Fibroblast of pulmonary artery (primary cell): Measurements from ENCODE around the gene CTXN3.

Experiments used
- DNase-seq: peaks from one replicate; pipeline ENCODE4 v3.0.0-alpha.2; 2010; ENCODE audit warnings: low read depth
- H3K4me3 ChIP-seq: replicated peaks from 2 replicates; pipeline ENCODE4 v1.5.1; 2011; ENCODE audit warnings: low read depth, mild to moderate bottlenecking, control low read depth, low read length, moderate library complexity
- TF ChIP-seq, protein P1 (sequence below): IDR thresholded peaks from 2 replicates; pipeline ENCODE4 v1.5.1; 2011; ENCODE audit warnings: mild to moderate bottlenecking, control low read depth, low read length, inconsistent platforms; ENCODE audit errors: missing control alignments

Gene CTXN3

DNA sequence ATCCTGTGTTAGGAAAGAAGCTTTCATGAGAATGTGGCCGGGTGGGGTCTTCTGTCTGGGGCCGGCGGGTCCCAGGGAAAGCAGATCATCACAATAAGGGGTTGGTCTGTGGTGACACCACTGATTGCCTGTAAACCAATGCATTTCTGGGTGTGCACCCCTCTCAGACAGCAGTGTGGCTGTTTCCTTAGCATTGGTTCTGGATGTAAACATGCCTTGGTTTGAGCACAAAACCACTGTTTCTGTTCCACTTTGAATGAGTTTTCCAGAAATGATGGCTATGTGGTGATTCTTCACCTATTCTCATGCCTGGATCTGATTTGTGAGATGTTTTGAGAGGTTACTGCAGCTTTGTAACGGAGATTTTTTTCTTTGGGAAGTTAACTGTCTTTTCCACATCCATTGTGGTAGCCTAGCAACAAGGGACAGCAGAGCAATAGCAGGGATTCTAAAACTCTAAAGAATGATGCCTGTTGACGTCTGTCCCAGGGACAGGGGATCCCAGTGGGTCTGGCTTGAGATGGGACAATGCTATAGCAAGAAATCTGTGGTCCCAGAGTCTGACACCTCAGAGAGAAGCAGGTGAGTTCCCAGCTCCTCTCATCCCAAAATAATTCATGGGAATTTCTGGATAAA, 54.2 kb downstream of the CTXN3 start, which contains the start of gene CCDC192:
Gene CCDC192, plus strand, starts transcription at position 466 of the 636 bp plus-strand sequence. Its CDS starts 55 bp downstream, at position 521.
- no peak within 1 kb of the TSS for H3K4me3 ChIP-seq
- DNase-seq = no peak
- TF ChIP-seq, protein P1, sequence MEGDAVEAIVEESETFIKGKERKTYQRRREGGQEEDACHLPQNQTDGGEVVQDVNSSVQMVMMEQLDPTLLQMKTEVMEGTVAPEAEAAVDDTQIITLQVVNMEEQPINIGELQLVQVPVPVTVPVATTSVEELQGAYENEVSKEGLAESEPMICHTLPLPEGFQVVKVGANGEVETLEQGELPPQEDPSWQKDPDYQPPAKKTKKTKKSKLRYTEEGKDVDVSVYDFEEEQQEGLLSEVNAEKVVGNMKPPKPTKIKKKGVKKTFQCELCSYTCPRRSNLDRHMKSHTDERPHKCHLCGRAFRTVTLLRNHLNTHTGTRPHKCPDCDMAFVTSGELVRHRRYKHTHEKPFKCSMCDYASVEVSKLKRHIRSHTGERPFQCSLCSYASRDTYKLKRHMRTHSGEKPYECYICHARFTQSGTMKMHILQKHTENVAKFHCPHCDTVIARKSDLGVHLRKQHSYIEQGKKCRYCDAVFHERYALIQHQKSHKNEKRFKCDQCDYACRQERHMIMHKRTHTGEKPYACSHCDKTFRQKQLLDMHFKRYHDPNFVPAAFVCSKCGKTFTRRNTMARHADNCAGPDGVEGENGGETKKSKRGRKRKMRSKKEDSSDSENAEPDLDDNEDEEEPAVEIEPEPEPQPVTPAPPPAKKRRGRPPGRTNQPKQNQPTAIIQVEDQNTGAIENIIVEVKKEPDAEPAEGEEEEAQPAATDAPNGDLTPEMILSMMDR = no peak

DNA sequence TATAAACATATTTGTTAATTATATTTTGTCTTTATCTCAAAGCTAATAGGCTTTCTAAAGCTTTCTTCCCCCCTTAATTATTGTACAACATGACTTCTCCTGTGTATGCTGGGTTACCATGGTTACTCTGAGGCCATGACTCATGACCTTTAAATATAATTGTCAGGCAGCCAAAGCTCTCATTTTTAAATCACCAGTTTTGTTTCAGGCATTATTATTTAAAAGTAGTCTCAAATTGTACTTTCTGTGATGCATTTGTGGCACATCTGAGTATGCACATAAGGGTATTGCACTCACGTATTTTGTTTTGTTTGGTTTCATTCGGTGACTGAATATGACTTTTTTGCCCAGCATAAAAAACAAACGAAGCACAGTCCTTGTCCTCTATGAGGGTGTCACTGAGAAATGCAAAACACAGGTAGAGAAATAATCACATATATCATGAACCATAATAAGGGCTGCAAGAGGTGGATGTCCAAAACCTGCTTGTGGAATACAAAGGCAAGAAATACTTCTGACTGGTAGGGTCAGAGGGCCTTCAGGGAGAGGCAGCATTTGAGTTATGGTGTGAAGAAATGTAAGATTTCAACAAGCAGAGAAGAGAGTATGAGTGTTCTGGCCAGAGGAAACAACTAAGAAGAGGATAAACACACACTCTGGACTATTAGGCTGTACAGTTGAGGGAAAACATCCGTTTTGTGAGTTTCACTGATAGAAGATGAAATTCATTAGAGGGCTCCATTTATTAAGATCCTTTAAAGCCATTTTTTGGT, 56.4 kb downstream of the CTXN3 start:
- peak; percentile 90 for DNase-seq

DNA sequence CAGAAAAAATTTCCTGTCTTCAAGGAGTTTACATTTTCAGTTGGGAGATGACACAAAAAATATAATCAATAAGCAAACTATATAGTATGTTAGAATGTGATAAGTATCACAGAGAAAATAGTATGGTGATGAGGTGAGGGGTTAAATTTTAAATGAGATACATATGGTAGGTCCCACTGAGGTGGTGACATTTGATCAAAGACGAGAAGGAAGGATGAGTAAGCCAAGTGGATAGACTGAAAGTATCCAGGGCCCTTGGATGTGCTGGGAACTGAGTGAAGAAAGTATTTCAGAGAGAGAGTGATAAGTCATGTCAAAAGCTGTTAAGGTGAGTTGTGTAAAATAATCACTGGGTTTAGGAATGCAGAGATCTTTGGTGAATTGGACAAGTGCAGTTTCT, 57.8 kb downstream of the CTXN3 start:
- no peak overlapping the region for H3K4me3 ChIP-seq
- DNase-seq = no peak
- TF ChIP-seq, protein P1 = no peak

More for the DNA sequence above, 56.4 kb downstream of the CTXN3 start:
- H3K4me3 ChIP-seq = no peak overlapping the region
- TF ChIP-seq, protein P1 = no peak

DNA sequence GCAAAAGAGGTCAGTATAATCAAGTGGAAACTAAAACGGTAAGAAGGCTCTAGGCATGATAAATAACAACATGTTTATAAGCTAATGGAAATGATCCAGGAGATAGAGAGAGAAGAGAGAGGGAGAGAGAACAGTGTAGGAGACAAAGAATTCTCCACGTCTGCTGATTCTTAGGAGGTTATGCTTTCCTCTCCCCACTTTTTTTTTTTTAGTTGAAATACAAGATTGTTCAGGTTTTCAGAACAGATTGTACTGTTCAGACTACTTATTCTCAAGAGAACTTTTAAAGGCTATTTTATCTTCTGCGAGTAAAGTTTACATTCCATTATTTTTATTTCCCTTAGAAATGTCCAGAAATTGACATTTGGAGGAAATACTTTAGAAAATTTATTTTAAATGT, 58.3 kb downstream of the CTXN3 start:
- TF ChIP-seq, protein P1 = no peak
- DNase-seq = no peak
- no peak overlapping the region for H3K4me3 ChIP-seq
